Epithelial cell of esophagus (primary cell): Measurements from ENCODE around the gene CNDP2.
A peak's percentile ranks its signal among the peaks of the same experiment; 100 is the strongest.

Experiments
- DNase-seq: peaks from one replicate; pipeline ENCODE4 v3.0.0; 2010; ENCODE audit warnings: low read depth
- H3K4me3 ChIP-seq: 2 replicates; pipeline ENCODE4 v1.5.1; 2011; ENCODE audit warnings: mild to moderate bottlenecking, low read length, control low read depth
- CTCF ChIP-seq: IDR thresholded peaks from 2 replicates; pipeline ENCODE4 v1.5.1; 2011; ENCODE audit warnings: low read depth, mild to moderate bottlenecking, low read length, control low read depth, inconsistent platforms; ENCODE audit not compliant: insufficient read depth; ENCODE audit errors: missing control alignments

CNDP2 gene

DNA sequence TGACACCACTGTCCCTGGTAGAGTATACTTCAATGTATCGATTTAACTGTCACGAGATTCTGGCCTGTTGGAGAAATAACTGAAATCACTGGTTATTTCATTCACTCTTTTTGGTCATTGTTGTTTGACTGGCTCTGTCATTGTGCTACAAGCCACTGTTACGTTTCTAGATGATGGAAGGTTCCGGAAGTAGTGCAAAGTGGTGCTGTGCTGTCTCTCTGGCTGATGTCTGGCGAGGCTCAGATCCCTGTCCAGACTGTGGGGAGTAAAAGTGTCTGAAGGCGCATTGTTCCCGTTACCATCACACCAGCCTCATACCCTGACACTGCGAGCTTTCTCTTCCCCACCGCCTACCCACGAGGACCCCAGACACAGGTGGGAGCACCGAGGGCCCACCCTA, 49.8 kb downstream of the CNDP2 start:
- H3K4me3 ChIP-seq = no peak overlapping the region
- no peak for DNase-seq
- no peak for TF ChIP-seq CTCF

- DNase-seq = peak; percentile 37
- TF ChIP-seq CTCF = no peak
Observed at GRCh38 chr18:74546751-74547530, 50.8 kb downstream of the CNDP2 start.

DNA sequence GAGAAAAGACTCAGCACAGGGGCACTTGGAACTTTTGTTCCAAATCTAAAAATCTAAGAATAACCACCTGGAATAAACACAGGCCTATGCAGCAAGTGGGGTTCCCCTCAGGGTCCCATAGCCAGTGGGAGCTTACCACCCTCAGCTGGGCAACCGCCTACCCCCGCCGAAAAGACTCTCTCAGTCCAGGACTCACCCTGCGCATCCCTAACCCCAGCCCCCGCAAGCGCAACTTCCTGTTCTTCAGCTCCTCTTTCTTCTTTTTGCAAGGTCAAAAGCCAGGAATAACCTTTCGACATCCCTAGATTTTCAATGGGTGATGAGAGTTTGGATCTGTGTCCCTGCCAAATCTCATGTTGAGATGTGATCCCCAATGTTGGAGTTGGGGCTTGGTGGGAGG, 51.7 kb downstream of the CNDP2 start:
- H3K4me3 ChIP-seq = no peak overlapping the region
- no peak for DNase-seq
- no peak for TF ChIP-seq CTCF

More at GRCh38 chr18:74546751-74547530, 50.8 kb downstream of the CNDP2 start:
- no peak overlapping the region for H3K4me3 ChIP-seq

GRCh38 chr18:74549591-74550104, 53.5 kb downstream of the CNDP2 start:
- DNase-seq = no peak
- TF ChIP-seq CTCF = no peak
- H3K4me3 ChIP-seq = no peak overlapping the region

DNA sequence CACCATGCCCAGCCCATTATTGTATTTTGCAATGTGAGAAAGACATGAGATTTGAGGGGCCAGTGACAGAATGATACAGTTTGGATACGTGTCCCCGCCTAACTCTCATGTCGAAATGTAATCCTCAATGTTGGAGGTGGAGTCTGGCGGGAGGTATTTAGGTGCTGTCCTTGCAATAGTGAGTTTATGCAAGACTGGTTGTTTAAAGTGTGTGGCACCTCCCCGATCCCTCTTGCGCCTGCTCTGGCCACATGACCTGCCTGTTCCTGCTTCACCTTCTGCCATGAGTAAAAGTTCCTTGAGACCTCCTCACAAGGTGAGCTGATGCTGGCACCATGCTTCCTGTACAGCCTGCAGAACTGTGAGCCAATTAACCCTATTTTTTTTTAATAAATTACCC, 54.7 kb downstream of the CNDP2 start:
- no peak for DNase-seq
- TF ChIP-seq CTCF = no peak
- H3K4me3 ChIP-seq = no peak overlapping the region

GRCh38 chr18:74551452-74551851, 55.3 kb downstream of the CNDP2 start:
- H3K4me3 ChIP-seq = no peak overlapping the region
- no peak for DNase-seq
- no peak for TF ChIP-seq CTCF
